ENCODE measurements around the gene CA11.

CA11 gene

DNA sequence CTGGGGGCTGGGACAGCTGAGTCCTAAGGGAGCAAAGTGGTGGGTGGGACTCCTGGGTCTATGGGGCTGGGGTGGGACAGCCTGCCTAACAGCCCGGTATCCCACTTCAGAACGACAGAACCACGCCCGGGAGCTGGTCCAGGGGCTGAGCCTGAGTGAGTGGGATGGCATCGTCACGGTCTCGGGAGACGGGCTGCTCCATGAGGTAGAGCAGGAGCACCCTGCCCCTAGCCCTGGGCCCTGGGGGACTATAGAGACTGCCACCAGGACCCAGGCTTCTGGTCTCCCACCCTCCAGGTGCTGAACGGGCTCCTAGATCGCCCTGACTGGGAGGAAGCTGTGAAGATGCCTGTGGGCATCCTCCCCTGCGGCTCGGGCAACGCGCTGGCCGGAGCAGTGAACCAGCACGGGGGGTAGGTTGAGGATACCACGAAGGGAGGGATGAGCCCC is 18.1 kb downstream of the CA11 start:
- no peak for DNase-seq

DNA sequence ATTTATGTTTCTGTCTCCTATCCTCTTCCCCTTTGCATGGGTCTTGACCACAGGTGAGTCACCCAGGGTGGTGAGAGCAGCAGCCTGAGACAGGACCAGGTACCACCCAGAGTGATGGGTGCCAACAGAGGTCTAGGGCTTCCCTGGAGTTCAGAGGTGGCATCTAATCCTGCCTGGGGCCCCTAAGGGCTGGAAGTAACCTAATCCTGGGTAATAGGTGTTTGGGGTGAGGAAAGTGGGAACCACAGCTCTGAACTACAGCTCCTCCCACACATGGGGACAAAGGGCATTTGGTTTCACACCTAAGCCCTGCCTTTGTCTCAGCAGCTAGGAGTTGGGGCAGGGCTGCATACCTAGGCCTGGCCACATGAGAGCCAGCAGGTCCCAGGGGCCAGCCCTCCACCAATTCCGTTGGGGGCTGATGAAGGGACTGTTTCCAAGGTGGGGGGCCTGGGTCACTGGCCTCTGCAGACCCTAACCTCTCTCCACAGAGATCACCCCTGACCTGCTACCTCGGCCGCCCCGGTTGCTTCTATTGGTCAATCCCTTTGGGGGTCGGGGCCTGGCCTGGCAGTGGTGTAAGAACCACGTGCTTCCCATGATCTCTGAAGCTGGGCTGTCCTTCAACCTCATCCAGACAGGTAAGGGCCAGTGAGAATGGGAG is 18.7 kb downstream of the CA11 start:
- no peak for DNase-seq

DNA sequence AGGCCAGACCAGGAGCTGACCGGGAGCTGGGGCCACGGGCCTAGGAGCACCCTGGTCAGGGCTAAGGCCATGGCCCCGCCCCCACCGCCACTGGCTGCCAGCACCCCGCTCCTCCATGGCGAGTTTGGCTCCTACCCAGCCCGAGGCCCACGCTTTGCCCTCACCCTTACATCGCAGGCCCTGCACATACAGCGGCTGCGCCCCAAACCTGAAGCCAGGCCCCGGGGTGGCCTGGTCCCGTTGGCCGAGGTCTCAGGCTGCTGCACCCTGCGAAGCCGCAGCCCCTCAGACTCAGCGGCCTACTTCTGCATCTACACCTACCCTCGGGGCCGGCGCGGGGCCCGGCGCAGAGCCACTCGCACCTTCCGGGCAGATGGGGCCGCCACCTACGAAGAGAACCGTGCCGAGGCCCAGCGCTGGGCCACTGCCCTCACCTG is 20.1 kb downstream of the CA11 start:
- DNase-seq, result no peak

DNA sequence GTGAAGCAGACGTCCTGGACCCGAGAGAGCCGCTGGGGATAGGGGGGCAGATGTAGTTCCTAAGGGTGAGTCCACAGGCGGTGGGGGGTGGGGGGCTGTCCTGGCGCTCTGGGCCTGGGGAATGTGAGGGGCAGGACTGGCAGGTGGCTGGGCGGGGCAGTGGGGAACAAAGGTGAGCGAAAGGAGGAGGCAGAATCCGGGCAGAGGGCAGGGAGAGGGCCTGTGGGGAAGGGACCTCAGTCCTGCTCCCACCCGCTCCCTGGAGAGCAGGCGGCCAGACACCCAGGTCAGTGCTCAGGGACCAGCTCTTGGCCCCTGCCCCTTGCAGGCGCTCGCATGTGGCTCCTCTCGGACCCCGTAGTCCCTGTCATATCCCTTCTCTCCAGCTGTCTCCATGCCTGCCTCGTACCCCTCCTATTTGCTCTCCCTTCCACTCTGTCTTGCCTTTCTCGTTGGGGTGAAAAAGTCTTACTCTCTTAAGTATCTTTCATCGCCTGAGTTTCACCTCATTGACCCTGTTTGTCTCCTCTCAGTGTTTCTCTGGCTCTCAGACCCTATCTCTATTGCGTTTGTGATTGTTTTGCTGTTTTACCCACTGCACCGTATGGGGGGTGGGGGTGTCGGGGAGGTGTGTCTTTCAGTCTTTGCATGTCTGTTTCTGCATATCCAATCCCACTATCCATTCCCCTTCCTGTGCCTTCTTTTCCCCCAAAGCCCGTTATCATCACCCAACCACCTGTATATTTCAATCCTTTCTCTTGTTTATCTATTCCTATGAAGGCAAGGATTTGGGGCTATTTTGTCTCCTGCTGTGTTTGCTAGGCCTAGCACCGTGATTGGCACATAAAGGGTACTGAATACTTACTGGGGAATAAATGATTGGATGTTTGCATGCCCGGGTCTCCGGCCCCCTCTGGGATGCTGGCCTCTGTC is 20.9 kb downstream of the CA11 start:
- no peak for DNase-seq

DNA sequence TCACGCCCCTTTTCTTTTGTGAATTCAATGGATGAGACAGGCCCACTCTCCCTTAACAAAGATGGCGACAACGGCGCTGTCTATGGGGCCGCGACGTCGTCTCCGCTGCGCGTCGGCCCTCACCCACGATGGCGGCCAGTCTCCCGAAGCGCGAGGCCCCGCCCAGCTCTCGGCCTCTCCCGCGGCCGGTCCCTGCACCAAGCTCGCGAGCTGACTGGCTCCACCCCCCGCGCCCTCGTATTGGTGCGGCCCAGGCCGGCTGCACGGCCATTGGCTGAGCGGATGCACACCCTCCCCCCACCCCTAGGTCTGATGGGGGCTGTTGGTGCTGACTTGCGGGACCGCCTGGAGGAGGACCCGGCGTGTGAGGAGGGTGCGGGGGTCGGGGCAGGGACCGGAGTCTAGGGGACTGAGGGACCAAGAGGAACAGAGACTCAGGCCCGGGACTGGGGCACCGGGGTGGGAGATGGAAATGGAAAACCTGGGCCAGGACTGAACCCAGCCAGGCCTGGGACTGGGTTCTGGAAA is 21.9 kb downstream of the CA11 start:
- DNase-seq, result peak; percentile 94 to 99

DNA sequence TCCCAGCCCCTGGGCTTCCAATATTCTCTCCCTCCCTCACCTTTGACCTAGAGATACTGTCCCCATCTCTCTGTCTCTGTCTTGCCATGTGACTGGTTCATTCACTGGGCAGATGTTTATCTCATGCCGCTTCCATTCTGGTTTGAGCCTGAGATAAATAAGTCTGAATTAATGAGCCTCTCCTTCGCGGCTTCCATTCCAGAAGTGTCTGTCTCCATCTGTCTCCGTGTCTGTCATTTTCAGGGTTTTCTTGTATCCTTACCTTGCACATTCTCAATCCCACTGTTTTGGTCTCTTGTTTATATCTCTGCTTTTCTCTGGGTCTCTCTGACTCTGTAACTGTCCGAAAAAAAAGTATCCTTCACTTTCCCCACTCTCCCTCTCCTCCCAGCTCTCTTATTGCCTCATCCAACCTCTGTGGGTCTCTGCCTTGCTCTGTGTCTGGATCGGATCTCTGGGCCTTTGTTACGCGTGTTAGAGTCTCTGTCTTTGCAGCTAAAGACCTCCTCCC is 22.4 kb downstream of the CA11 start:
- no peak for DNase-seq

DNA sequence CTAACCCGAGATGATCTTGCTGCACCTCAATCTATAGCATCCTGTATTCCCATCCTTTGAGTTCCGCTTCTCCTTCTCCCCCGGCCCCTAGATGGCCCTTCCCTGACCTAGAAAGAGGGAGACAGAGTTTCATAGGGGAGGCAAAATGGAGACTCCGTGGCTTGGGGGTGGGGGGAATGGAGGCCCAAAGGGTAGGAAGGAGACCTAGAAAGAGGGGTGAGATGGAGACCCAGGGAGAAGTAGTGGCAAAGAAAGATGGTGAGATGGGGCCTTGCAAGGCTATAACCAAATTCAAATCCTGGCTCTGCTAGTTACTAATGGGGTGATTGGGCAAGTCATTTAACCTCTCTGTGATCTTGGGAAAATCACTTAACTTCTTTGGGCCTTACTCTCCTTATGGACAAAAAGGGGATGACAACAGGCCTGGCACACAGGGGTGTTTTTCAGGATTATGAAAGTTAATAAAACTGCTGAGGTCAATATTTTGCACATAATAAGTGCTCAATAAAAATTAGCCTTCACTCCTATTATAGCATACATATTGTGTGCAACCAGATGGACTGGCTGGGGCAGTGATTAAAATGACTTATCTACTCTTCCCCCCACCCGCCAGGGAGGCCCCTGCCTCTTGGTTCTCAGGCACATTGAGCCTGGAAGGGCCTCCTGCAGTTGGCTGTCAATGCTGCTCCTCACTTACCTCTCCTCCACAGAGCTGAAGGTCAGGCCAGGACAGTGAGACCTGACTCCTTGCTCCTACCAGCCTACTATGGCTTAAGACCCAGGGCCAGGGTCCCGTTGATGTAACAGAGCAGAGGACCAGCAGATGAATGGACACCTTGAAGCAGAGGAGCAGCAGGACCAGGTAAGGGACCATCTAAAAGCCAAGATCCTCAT is 26.0 kb downstream of the CA11 start:
- DNase-seq, result no peak

DNA sequence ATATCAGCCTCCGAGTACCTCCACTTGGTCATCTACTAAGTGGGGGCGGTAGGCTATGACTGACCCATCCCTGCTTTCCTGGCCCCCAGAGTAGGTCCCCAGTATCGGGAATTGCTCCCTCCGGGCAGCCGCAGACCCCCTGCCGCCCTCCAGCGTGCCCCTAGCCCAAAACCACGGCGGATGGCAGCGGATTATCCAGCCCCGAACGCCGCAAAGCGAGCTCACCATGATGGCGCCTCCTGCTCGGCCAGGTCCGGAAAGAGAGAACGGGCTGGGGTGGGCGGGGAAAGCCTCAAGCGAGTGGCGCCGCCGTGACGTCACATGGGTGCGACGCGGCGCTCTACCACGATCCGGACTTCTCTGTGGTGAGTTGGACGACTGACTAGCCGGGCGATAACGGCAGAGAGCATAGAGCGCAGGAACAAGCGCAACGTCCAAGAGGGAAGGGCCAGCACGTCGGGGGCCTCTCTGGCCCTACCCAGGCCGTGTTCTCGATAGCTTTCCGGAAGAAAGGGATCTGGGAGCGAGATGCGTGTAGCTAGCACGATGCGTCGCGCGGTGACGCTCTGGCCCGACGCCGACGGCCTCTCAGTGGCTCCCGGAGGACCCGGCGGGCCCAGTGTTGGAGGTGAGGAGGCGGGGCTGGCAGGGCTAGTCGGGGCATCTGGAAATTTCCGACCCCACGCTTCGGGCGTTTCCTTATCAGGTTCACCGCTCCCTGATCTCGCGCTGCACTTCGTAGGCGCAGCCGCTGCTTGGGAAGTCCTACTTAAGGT is 26.9 kb downstream of the CA11 start, which contains the start of the genes RPL18 and SPHK2:
Gene RPL18 (minus strand): TSS at position 263 of the 776 bp plus-strand sequence. CDS start 35 bp downstream, at position 228.
Gene SPHK2 (plus strand): TSS at position 591 of the 776 bp plus-strand sequence. CDS start 1,009 bp downstream, outside the sequence.
- DNase-seq, result peak; percentile 96 to 97

DNA sequence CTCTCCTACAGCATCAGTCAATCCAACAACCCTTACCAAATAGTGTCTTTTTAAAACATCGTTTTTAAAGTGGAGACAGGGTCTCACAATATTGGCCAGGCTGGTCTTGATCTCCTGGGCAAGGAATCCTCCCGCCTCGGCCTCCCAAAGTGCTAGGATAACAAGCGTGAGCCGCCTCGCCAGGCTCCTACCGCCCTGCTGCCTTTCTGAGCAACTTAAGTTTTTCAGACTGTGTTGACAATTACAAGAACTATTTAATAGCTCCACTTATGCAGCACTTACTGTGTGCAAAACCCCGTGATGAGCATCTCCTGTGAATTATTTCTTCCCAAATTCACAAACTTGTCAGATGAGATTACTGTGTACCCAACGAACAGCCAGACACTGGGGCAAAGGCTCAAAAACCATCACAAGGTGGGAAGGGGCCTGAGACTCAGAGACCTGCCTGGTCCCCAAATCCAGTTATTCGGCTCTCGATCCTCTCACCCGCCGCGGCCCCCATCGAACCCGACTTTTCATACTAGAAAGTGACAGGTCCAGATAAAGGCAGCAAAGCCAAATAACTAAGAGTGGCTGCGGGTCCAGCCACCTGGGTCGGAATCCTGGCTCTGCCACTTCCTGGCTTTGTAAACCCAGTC is 27.6 kb downstream of the CA11 start:
- DNase-seq, result no peak

DNA sequence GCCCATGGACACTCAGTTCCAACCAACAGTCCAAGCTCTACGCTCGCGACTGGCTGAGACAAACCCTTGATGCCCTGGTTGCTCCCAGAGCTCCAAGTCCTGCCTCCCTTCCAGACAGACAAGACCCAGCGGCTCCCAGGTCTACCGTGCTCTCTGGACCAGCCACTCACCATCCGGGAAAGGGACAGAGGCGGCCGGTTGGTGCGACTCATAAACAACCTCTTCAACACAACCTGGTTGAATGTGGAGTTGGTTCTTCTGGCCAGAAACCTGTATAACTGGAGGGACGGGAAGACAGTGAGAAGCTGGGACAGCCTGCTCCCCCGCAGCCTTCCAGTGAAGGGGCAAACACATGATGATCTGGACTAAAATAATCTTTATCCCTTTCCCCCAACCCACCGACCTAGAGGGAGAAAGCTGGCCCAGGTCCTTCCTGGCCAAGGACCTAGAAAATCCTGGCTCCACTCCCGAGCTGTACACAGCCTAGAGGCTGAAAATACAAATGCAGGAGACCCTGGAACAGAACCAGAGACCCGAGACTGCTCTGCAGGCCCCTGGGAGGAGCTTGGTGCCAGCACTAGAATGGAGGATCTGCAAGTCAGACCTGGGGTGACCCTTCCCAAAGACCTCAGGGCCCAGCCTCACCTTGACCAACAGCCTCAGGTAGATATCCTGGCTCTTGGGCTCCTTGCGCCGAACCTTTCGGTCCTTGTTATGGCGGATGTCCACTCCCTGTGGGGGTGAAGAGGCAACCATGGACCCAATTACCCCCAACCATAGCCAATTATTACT is 28.6 kb downstream of the CA11 start:
- DNase-seq, result no peak

DNA sequence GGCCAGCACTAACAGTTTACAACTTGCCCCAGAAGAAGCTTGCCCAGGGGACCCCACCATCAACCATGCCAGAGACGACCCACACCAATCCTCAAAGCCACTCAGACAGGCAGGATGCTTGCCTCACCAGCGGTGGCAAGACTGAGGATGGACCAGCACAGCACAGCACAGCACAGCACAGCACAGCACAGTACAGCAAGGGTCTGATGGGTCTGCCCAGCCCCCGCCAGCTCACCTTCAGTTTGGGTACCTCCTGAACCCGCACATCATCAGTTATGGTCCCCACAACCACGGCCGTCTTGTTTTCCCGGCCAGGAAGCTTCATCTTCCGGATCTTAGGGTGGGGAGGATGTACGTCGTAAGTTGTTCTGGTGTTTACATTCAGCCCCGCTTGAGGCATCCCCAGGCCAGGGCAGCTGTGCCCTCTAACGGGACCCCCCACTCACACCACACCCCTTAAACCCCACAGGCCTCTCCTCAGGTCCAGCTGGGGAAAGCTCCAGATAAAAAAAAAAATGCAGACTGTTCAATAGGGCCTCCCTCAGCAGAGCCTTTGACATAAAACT is 29.4 kb downstream of the CA11 start:
- no peak for DNase-seq

DNA sequence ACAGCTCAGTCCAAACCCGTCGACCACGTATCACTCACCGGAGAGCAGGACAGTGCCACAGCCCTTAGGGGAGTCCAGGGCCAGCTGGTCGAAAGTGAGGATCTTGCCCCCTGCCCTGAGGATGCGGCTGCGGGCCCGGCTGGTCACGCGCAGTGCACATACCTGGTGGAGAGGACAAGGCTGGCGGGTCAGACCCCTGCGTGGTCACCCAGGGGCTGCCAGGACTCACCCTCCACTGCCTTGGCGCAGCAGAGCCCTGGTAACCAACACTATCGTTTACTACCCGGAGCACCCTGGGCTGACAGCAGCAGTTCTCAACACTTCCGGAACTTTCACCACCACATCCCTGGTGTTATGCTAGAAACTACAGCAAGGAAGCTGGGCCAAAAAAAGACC is 29.9 kb downstream of the CA11 start:
- no peak for DNase-seq

DNA sequence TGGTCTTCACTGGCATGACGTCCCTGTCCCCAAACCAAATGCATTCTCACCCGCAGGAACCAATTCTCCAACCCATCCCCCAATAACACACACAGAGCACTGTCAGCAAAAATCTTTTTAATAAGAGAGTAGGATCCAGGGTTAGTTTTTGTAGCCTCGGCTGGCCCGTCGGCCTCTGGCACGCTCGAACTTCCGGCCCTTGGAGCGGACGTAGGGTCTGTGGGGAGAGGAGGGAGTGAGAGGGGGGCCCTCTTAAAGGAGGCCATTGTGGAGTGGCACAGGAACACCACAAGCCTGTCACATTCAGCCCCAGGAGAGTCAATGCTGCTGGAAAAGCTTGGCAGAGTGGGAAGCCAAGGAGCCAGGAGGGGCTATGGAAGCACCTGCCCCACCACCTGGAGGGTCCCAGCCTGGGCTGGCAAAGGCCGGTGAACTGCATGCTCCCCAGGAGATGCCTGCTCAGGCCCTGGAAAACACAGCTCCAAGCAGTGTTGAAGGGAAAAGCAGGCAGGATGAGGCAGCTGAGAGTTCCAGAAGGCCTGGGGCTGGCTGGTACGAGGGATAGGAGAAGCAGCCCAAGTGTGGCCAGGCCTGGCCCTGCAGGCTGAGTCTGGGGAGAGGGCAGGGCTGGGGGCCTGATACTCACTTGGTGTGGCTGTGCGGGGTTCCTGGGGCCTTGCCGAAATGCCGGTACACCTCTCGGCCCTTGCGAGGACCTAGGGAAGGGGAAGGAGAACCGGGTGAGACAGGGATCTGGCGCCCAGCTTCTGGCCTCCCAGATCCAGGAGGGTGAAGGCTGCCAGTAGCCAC is 30.6 kb downstream of the CA11 start:
- no peak for DNase-seq

DNA sequence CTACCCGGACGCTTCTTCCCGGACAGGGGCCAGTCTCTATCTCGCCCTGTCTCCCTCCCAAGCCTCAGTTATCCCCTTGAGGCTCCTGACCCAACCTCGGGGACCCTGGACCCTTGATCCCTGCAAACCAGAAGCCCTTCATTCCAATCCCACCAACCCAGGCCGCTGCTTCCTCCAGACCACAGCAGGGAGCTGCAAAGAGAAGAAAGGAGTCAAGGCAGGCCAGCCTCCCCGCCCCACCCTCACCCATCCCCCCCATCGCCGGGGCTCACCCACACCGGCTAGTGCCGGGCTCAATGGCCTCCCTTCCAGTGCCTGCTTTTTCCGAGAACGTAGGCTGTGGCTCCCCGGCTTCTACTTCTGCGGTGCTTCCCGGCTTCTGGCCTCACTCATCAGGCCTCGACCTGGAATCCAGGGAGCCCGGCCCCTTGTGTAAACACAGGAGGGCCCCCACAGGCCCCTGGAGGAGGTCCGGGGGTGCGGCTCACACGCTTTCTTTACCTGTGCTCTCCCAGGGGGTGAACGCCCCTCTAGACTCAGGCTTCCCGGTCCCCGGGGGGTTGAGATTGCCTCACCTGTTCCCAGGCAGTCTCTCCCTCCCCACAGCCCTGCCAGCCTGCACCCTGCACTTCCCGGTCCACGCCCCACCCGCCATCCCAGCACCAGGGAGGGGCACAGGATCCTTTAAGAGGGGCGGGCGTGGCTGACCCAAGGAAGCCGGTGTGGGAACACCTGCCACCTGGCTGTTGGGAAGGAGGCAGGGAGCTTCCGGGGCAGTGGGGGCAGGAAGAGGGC is 31.4 kb downstream of the CA11 start, which contains the start of gene FAM83E:
Gene FAM83E (minus strand): TSS at position 641 of the 795 bp plus-strand sequence. CDS start 1,704 bp downstream, outside the sequence.
- peak in 1 of 2 experiments; percentile 23 for DNase-seq

DNA sequence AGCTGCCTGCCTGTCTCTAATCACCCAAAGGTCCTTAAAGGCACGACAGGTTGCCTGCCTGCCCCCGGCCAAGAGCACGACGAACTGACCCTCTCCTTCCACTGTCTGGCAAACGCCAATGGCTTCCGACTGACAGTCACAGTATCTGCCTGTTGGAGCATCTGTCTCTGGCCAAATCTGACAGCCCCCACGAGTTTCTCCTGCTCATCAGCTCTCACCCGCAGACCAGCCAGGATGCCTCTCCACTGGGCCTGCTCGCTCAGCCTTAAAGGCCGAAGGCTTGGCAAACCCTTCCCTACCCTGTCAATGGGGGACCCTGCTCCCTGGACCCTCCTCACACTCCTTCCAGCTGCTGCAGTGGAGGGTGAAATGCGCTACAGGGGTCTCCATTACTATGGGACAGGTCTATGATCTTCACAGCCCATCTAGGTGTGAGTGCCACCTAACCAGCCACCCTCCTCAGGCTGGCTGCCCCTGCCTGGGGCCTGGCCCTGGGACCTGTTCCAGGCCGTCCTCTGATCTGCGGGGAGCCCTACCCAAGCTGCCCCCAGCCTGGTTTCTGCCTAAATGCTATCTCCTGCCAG is 32.0 kb downstream of the CA11 start:
- no peak for DNase-seq

DNA sequence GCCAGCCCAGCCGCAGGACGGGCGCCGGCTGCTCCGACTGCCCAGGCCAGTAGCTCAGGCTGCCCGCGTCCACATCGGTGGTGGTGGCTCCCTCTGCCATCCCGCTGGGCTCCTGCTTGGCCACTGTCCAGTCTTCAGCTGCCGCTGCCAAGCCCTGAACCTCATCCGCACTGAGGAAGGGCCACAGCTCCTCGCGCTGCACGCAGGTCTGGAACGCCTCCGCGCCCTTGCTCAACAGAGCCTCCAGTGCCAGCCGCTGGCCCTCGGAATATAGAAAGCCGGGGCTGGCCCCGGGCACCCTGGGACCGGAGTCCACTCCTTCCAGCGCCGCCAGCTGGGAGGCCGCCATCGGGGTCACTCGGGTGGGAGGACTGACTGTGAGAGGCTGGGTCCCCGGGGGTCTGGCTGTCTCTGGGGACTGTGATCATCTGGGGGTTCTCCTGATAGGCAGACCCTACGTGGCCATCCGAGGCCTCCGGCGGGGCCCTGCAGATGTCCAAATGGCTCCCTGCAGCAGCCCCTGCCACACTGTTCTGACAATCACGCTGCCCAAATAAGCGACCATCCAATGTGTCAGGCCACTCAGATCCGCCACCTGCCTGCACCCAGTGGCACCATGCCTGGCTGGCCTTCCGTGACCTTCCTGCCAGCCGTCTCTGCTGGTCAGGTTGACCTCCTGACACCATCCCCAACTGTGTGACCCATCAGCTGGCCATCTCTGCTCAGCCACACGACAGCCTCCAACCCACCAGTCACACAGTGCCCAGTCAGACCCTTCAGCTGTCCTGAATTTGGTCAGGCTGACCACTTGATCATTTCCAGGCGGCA is 32.7 kb downstream of the CA11 start:
- DNase-seq, result peak in 1 of 2 experiments; percentile 46

Measured in SHP77 (cell line).